K562 treated with DMSO at 1 percent for 12 hours (cell line): ENCODE measurements around the gene C5orf47. TPM values are rescaled to one million over a fixed set of nuclear protein-coding genes. Genes with fewer than 3 reads are reported as not detected.

ENCODE experiments used
- total RNA-seq: library from RNA; unstranded; fragments of 300-600 nt; gene quantifications from 2 replicates; pipeline ENCODE4 v1.2.3, GENCODE V29; 2022; ENCODE audit not compliant: insufficient read depth

C5orf47 gene, protein sequence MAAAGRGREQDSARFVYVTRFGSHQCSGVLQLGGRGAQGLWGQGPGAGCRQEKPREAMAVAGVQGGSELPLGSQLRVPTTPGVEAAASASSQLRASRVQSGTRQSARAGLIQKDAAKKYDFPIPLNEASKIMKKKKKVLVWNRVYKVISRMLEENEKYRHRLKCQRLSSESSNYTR
- total RNA-seq, result not detected in 2 replicates

DNA sequence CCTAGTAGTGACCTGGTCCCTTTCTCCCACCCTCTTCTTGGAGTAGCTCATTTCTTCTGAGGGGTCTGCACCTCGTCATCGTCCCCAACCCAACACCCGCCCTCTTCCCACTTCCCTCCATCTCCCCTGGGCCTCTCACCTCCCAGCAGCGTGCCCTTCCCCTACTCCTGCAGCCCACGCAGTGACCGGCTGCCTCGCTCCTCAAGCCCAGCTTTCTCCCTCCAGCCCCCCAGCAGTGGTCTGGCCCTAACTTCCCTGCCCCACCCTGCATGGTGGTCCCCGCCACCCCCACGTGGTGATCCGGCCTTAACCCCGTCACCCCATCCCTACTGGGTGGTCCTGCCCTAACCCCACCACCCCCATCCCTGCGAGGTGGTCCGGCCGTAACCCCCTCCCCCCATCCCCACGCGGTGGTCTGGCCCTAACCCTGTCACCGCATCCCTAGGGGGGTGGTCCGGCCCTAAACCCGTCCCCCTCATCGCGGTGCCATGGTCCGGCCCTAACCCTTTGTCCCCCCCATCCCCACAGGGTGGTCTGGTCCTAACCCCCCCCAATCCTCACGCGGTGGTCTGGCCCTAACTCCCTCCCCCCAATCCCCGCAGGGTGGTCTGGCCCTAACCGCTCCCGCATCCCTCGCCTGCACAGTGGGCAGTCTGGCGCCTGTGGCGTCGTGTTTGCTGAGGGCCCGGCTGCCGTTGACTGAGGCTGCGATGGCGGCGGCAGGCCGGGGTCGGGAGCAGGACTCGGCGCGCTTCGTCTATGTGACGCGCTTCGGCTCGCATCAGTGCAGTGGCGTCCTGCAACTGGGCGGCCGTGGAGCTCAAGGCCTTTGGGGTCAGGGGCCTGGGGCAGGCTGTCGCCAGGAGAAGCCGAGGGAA lies at the start of gene C5orf47:
Gene C5orf47, plus strand, starts transcription at position 617 of the 878 bp plus-strand sequence. Its CDS starts 94 bp downstream, at position 711.

DNA sequence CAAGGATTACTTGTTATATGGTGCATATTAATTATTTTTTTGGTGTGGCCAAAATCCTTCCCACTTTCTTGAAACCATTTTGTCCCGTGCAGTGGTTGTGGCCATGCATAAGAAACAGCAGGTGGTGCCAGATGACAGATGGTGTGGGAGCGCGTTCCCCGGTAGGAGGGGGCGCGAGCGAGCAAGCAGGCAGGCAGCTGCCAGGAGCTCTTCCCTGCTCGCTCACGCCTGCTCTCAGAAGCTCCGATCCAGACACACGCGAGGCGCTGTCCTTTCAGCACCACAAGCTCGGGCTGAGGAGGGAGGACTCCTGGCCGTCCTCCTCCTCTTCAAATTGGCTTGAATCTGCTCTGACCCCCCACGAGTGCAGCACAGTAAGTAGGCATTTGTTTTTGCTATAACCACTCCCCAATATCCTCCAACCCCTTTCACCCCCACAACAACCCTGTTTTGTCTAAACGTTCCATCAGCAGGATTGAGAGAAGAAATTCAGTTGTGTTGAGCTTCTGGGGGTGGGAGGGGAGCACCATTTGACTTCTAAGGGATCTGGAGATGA lies 56.6 kb downstream of the C5orf47 start, which contains the start of gene NSG2:
Gene NSG2, plus strand, starts transcription at position 237 of the 556 bp plus-strand sequence. CDS start 1,050 bp downstream, outside the sequence.

Other genes starting within 250 kb of the C5orf47 start
- 1.2 and 24.2 TPM in 2 replicates for gene CPEB4, start 100.8 kb upstream of the C5orf47 start, total RNA-seq
- not detected in 2 replicates for gene NSG2, start 56.5 kb downstream of the C5orf47 start, total RNA-seq